Prostate gland (tissue), 2 donors: ENCODE data around the gene RORC. TPM values are rescaled to one million over a fixed set of nuclear protein-coding genes. Genes with fewer than 3 reads are reported as not detected.

Experiments used
- DNase-seq: peaks from one replicate; pipeline ENCODE4 v3.0.0-alpha.2; 2019; ENCODE audit warnings: low spot score
- H3K27ac ChIP-seq, 2 donors: fragments of 200-600 bp; sonication (generic); 2 replicates each; pipeline ENCODE4 v1.5.1; 2017 to 2019
- H3K27me3 ChIP-seq: fragments of 200-600 bp; sonication (generic); replicated peaks from 2 replicates; pipeline ENCODE4 v1.5.1; 2019; ENCODE audit not compliant: insufficient read depth
- H3K36me3 ChIP-seq, 2 donors: fragments of 200-600 bp; sonication (generic); 1 replicate in 1 of 2; 2 replicates in 1 of 2; pipeline versions ENCODE4 v1.5.1 to v1.8.1; 2017 to 2019
- H3K4me1 ChIP-seq: fragments of 200-600 bp; sonication (generic); replicated peaks from 2 replicates; pipeline ENCODE4 v1.5.1; 2019
- H3K4me3 ChIP-seq, 2 donors: fragments of 200-600 bp; sonication (generic); 2 replicates each; pipeline ENCODE4 v1.5.1; 2017 to 2019
- H3K9me3 ChIP-seq: fragments of 200-600 bp; sonication (generic); 2 replicates; pipeline ENCODE4 v1.5.1; 2017
- CTCF ChIP-seq, 4 experiments: fragments of 200-600 bp in 2 of 4; fragments of 450-650 bp in 2 of 4; sonication (generic) in 2 of 4; IDR thresholded peaks; 1 replicate in 3 of 4; 2 replicates in 1 of 4; pipeline ENCODE4 v1.5.1; 2016 to 2019; ENCODE audit warnings: antibody characterized with exemption in 4 of 4, mild to moderate bottlenecking in 2 of 4, moderate library complexity in 2 of 4
- POLR2A ChIP-seq: fragments of 450-650 bp; IDR thresholded peaks from one replicate; pipeline ENCODE4 v1.6.1; 2016; ENCODE audit warnings: antibody characterized with exemption, mild to moderate bottlenecking
- POLR2AphosphoS5 ChIP-seq: sonication (generic); formaldehyde crosslinking; IDR thresholded peaks from one replicate; pipeline ENCODE4 v1.6.1; 2017; ENCODE audit warnings: antibody characterized with exemption
- WGBS: methylation state at CpG from one replicate; pipeline ENCODE4 v1.1.5; 2018; 5-methylcytosine and 5-hydroxymethylcytosine counted together
- intact Hi-C: fragments of 100-400 bp; cut with DNase I; formaldehyde crosslinking; loops from one replicate; pipeline ENCODE4 v1.14.2; 2022
- total RNA-seq, 2 donors: library from RNA; depleted of rRNA; stranded (reverse); fragments of >200 nt; gene quantifications; one replicate each; pipeline ENCODE4 v1.1.0, GENCODE V29; 2016

RORC gene
- total RNA-seq, 2 donors from 2014 or later, result 51.8 to 73.2 TPM

- H3K27ac ChIP-seq, result no peak overlapping the region
- no peak for TF ChIP-seq POLR2AphosphoS5
- no peak for TF ChIP-seq CTCF (IDR thresholded peaks at IDR 0.05)
- no peak for TF ChIP-seq POLR2A
- DNase-seq, result no peak
- H3K4me1 ChIP-seq, result no peaks in the 10 kb centered on the region
- H3K9me3 ChIP-seq, result no peaks in the 10 kb centered on the region
- no peaks in the 10 kb centered on the region for H3K27me3 ChIP-seq
- intact Hi-C loops, result no loop called here
- no peaks in the 10 kb centered on the region for H3K36me3 ChIP-seq
- H3K4me3 ChIP-seq, result no peak overlapping the region
Measured at GRCh38 chr1:151803164-151803563, 28.4 kb downstream of the RORC start.

GRCh38 chr1:151802372-151802771, 29.2 kb downstream of the RORC start:
- Histone ChIP-seq H3K36me3 (no peaks in the 10 kb centered on the region), H3K4me1 (no peaks in the 10 kb centered on the region), H3K4me3 (no peak overlapping the region), H3K27me3 (no peaks in the 10 kb centered on the region), H3K9me3 (no peaks in the 10 kb centered on the region), H3K27ac (no peak overlapping the region)
- WGBS, result 92% methylated on average over 5 of the region's 5 CpGs
- intact Hi-C loops, result no loop called here
- DNase-seq, result no peak
- TF ChIP-seq POLR2A, result no peak
- no peak for TF ChIP-seq CTCF (IDR thresholded peaks at IDR 0.05)
- TF ChIP-seq POLR2AphosphoS5, result no peak

GRCh38 chr1:151801846-151802245, 29.8 kb downstream of the RORC start:
- Histone ChIP-seq H3K4me3 (no peak overlapping the region), H3K4me1 (no peaks in the 10 kb centered on the region), H3K27me3 (no peaks in the 10 kb centered on the region), H3K36me3 (no peaks in the 10 kb centered on the region), H3K9me3 (no peaks in the 10 kb centered on the region), H3K27ac (no peak overlapping the region)
- no peak for DNase-seq
- intact Hi-C loops, result no loop called here
- 88% methylated on average over 7 of the region's 7 CpGs for WGBS
- TF ChIP-seq CTCF (IDR thresholded peaks at IDR 0.05) (no peak), POLR2A (no peak), POLR2AphosphoS5 (no peak)

GRCh38 chr1:151801310-151801820, 30.2 kb downstream of the RORC start:
- intact Hi-C loops, result no loop called here
- 83% methylated on average over 12 of the region's 12 CpGs for WGBS
- H3K36me3 ChIP-seq, result no peaks in the 10 kb centered on the region
- no peaks in the 10 kb centered on the region for H3K4me1 ChIP-seq
- TF ChIP-seq CTCF (IDR thresholded peaks at IDR 0.05) (no peak), POLR2A (no peak), POLR2AphosphoS5 (no peak)
- H3K9me3 ChIP-seq, result no peaks in the 10 kb centered on the region
- no peaks in the 10 kb centered on the region for H3K27me3 ChIP-seq
- H3K4me3 ChIP-seq, result no peak overlapping the region
- no peak overlapping the region for H3K27ac ChIP-seq
- DNase-seq, result no peak

- DNase-seq, result no peak
- no peak overlapping the region for H3K27ac ChIP-seq
- 56% methylated on average over 8 of the region's 8 CpGs for WGBS
- no peaks in the 10 kb centered on the region for H3K9me3 ChIP-seq
- no peaks in the 10 kb centered on the region for H3K27me3 ChIP-seq
- TF ChIP-seq POLR2A (no peak), POLR2AphosphoS5 (no peak), CTCF (IDR thresholded peaks at IDR 0.05) (no peak)
- no peaks in the 10 kb centered on the region for H3K36me3 ChIP-seq
- H3K4me3 ChIP-seq, result no peak overlapping the region
- intact Hi-C loops, result no loop called here
- H3K4me1 ChIP-seq, result no peaks in the 10 kb centered on the region
Measured at GRCh38 chr1:151800830-151801229, 30.8 kb downstream of the RORC start.
